CD14-positive monocyte (primary cell): ENCODE measurements around the gene DAGLA. TPM values are rescaled to one million over a fixed set of nuclear protein-coding genes. Genes with fewer than 3 reads are reported as not detected.

Experiments used
- DNase-seq, 3 donors: peaks; one replicate each; pipeline ENCODE4 v3.0.0-alpha.2; 2011 to 2022
- H2AFZ ChIP-seq: 2 replicates; pipeline ENCODE4 v1.6.0; 2012; ENCODE audit warnings: mild to moderate bottlenecking, low read depth, low read length, inconsistent platforms; ENCODE audit not compliant: insufficient read depth, poor library complexity, severe bottlenecking
- H3K27ac ChIP-seq, 2 donors: 1 replicate in 1 of 2; 2 replicates in 1 of 2; pipeline ENCODE4 v1.5.1; 2012 to 2013; ENCODE audit warnings: low read length in 2 of 2, control low read depth in 1 of 2, inconsistent platforms in 1 of 2, low read depth in 1 of 2, mild to moderate bottlenecking in 1 of 2
- H3K27me3 ChIP-seq, 2 donors: one replicate each; pipeline versions ENCODE4 v1.6.0 to v1.6.1; 2011 to 2013; ENCODE audit warnings: low read length in 2 of 2; ENCODE audit not compliant: control insufficient read depth in 2 of 2, insufficient read depth in 2 of 2
- H3K36me3 ChIP-seq, 2 donors: replicated peaks in 1 of 2; 1 replicate in 1 of 2; 2 replicates in 1 of 2; pipeline versions ENCODE4 v1.5.1 to v1.6.1; 2012 to 2013; ENCODE audit warnings: low read length in 2 of 2, control low read depth in 1 of 2, inconsistent platforms in 1 of 2, mild to moderate bottlenecking in 1 of 2; ENCODE audit not compliant: insufficient read depth in 2 of 2, control insufficient read depth in 1 of 2
- H3K4me1 ChIP-seq, 2 donors: 1 replicate in 1 of 2; 2 replicates in 1 of 2; pipeline versions ENCODE4 v1.5.1 to v1.6.1; 2012 to 2013; ENCODE audit warnings: low read length in 2 of 2, control low read depth in 1 of 2, inconsistent platforms in 1 of 2, mild to moderate bottlenecking in 1 of 2, moderate library complexity in 1 of 2; ENCODE audit not compliant: insufficient read depth in 2 of 2, control insufficient read depth in 1 of 2
- H3K4me2 ChIP-seq: replicated peaks from 2 replicates; pipeline ENCODE3; 2012; ENCODE audit warnings: low read length, moderate library complexity, mild to moderate bottlenecking; ENCODE audit not compliant: poor library complexity, severe bottlenecking; ENCODE audit errors: extremely low read depth
- H3K4me3 ChIP-seq, 3 experiments: fragments of 200-600 bp in 1 of 3; sonication (generic) in 1 of 3; replicated peaks in 1 of 3; 1 replicate in 2 of 3; 2 replicates in 1 of 3; pipeline ENCODE4 v1.5.1; 2011 to 2013; ENCODE audit warnings: low read length in 3 of 3, mild to moderate bottlenecking in 3 of 3, control low read depth in 2 of 3, low read depth in 2 of 3, inconsistent platforms in 1 of 3, moderate library complexity in 1 of 3
- H3K79me2 ChIP-seq: 2 replicates; pipeline ENCODE4 v1.6.0; 2012; ENCODE audit warnings: mild to moderate bottlenecking, control low read depth, inconsistent platforms, low read length, moderate library complexity; ENCODE audit not compliant: insufficient read depth
- H3K9ac ChIP-seq: 2 replicates; pipeline ENCODE4 v1.6.0; 2017; ENCODE audit warnings: low read length, mild to moderate bottlenecking; ENCODE audit not compliant: insufficient read depth, poor library complexity, severe bottlenecking
- H3K9me3 ChIP-seq, 2 donors: replicated peaks in 1 of 2; 1 replicate in 1 of 2; 2 replicates in 1 of 2; pipeline versions ENCODE4 v1.5.1 to v1.6.1; 2012 to 2013; ENCODE audit warnings: low read length in 2 of 2, control low read depth in 1 of 2; ENCODE audit not compliant: control insufficient read depth in 1 of 2, insufficient read depth in 1 of 2
- H4K20me1 ChIP-seq: 2 replicates; pipeline ENCODE4 v1.6.0; 2012; ENCODE audit warnings: mild to moderate bottlenecking, low read length, control low read depth, moderate library complexity; ENCODE audit not compliant: insufficient read depth
- H3K27ac Mint-ChIP-seq, 7 donors: one replicate each; pipeline ENCODE4 v1.8.0; 2020; ENCODE audit warnings: mild to moderate bottlenecking in 7 of 7, mixed read lengths in 7 of 7, moderate library complexity in 6 of 7, inconsistent platforms in 2 of 7
- H3K27me3 Mint-ChIP-seq, 3 donors: one replicate each; pipeline ENCODE4 v1.8.0; 2021 to 2022; ENCODE audit warnings: low read depth in 3 of 3, mild to moderate bottlenecking in 3 of 3, mixed read lengths in 3 of 3, moderate library complexity in 3 of 3, inconsistent platforms in 1 of 3
- H3K36me3 Mint-ChIP-seq, 2 donors: one replicate each; pipeline ENCODE4 v1.8.0; 2020; ENCODE audit warnings: mixed read lengths in 2 of 2, inconsistent platforms in 1 of 2, mild to moderate bottlenecking in 1 of 2
- H3K4me1 Mint-ChIP-seq: one replicate; pipeline ENCODE4 v1.8.0; 2020; ENCODE audit warnings: mild to moderate bottlenecking, mixed read lengths
- H3K4me3 Mint-ChIP-seq, 2 donors: one replicate each; pipeline ENCODE4 v1.8.0; 2020; ENCODE audit warnings: mild to moderate bottlenecking in 2 of 2, mixed read lengths in 2 of 2, moderate library complexity in 1 of 2
- H3K9me3 Mint-ChIP-seq, 7 donors: one replicate each; pipeline ENCODE4 v1.8.0; 2020 to 2022; ENCODE audit warnings: mixed read lengths in 7 of 7, mild to moderate bottlenecking in 6 of 7, moderate library complexity in 6 of 7, inconsistent platforms in 2 of 7
- WGBS: methylation state at CpG from one replicate; pipeline ENCODE4 v1.1.5; 2013; ENCODE audit warnings: missing lambda C conversion rate; ENCODE audit not compliant: insufficient coverage; 5-methylcytosine and 5-hydroxymethylcytosine counted together
- intact Hi-C, 2 donors: fragments of 100-400 bp; cut with micrococcal nuclease; formaldehyde crosslinking; loops; one replicate each; pipeline versions ENCODE4 v1.15.0 to v1.15.1; 2023
- polyA plus RNA-seq, 3 donors: library from polyadenylated mRNA; depleted of rRNA in 1 of 3; unstranded in 2 of 3; stranded (reverse) in 1 of 3; fragments of 300-500 nt in 2 of 3; fragments of >200 nt in 1 of 3; fragmentation: Illumina TruSeq in 2 of 3; gene quantifications; 1 replicate in 2 of 3; 2 replicates in 1 of 3; pipeline ENCODE4 v1.2.3, GENCODE V29; 2012 to 2021
- TF ChIP-seq, protein P1 (sequence below): fragments of 200-600 bp; IDR thresholded peaks from one replicate; pipeline ENCODE4 v1.8.0; 2022; ENCODE audit warnings: antibody characterized with exemption, mild to moderate bottlenecking

DAGLA gene
- polyA plus RNA-seq, 3 donors: 0.16 to 6.7 (median 0.73) TPM

DNA sequence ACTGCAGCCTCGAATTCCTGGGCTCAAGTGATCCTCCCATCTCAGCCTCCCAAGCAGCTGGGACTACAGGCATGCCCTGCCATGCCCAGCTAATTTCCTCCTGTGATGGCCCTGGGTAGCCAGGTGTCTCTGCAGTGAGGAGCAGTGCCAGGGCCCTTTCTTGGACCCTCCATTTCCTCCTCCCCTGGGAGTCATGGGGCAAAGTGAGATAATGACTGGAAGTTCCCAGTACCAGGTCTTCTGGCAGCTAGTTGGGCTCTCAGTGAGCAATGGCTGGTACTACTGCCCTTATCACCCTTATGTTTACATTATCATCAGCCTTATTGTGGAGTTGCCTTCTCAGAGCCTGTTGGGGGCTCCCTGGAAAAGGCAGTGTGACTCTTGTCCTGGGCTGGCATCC, 17.6 kb downstream of the DAGLA start:
- H3K9me3 ChIP-seq: no peaks in the 10 kb centered on the region
- no peaks in the 10 kb centered on the region for H4K20me1 ChIP-seq
- Mint-ChIP-seq H3K9me3 (peaks cover 0 to 2% (median 0%) of the 10 kb centered on the region in 7 donors), H3K4me3 (peak overlapping the region; percentile 6 to 51), H3K27ac (peak overlapping the region; percentile 86 to 97 (median 94)), H3K36me3 (peaks cover 4% of the 10 kb centered on the region in 2 donors), H3K4me1 (peaks cover 78% of the 10 kb centered on the region), H3K27me3 (peaks cover 0 to 2% (median 0%) of the 10 kb centered on the region in 3 donors)
- H3K27ac ChIP-seq: peak overlapping the region; percentile 87 to 95
- H3K4me1 ChIP-seq: peaks cover 81 to 89% of the 10 kb centered on the region in 2 donors
- no peaks in the 10 kb centered on the region for H3K27me3 ChIP-seq
- no peak overlapping the region for H2AFZ ChIP-seq
- DNase-seq: peak in 1 of 3 donors; percentile 52
- intact Hi-C loops: no loop called here
- peak overlapping the region in 1 of 3 experiments; percentile 49 for H3K4me3 ChIP-seq
- WGBS: 75% methylated on average over 1 of the region's 1 CpG
- TF ChIP-seq, protein P1, sequence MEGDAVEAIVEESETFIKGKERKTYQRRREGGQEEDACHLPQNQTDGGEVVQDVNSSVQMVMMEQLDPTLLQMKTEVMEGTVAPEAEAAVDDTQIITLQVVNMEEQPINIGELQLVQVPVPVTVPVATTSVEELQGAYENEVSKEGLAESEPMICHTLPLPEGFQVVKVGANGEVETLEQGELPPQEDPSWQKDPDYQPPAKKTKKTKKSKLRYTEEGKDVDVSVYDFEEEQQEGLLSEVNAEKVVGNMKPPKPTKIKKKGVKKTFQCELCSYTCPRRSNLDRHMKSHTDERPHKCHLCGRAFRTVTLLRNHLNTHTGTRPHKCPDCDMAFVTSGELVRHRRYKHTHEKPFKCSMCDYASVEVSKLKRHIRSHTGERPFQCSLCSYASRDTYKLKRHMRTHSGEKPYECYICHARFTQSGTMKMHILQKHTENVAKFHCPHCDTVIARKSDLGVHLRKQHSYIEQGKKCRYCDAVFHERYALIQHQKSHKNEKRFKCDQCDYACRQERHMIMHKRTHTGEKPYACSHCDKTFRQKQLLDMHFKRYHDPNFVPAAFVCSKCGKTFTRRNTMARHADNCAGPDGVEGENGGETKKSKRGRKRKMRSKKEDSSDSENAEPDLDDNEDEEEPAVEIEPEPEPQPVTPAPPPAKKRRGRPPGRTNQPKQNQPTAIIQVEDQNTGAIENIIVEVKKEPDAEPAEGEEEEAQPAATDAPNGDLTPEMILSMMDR: no peak
- peak overlapping the region; percentile 60 for H3K4me2 ChIP-seq
- no peak overlapping the region for H3K9ac ChIP-seq
- H3K79me2 ChIP-seq: peaks cover 45% of the 10 kb centered on the region
- H3K36me3 ChIP-seq: no peaks in the 10 kb centered on the region

DNA sequence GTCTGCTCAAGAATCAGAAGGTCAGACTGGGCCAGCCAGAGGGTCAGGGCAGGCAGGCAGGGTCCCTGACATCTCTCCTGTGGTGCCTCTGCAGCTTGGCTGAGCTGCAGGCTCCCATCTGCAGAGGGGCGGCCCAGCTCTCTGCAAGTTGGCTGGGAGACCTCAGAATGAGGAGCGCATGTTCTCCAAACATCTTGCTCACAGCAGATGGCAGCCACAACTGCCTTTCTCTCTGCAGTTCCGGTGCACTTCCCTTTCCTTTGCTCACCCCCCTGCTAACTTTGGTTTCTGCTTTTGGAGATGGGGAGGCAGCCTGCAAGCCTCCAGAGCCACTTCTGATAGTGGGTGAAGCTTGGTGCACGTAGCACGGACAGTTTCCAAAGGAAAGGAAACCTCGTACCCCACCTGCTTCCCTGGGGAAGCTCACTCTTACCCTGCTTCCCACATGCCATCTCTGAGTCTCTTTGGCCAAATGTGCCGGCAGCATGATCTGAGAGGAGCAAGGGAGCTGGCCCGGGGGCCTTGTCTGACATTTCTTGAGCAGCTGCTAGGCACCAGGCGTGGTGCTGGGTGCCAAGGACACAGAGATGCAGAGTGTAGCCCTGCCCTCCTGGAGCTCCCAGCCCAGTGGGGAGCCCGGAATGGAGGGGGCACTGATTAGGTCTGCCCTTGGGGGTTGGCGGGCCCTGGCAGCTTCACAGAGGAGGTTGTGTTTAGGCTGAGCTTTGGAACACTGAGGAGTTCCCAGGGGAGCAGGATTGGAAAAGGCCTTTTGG, 18.2 kb downstream of the DAGLA start:
- Histone ChIP-seq H2AFZ (no peak overlapping the region), H4K20me1 (no peaks in the 10 kb centered on the region), H3K36me3 (no peaks in the 10 kb centered on the region), H3K4me3 (peak overlapping the region in 1 of 3 experiments; percentile 49), H3K4me2 (peak overlapping the region; percentile 60), H3K79me2 (peaks cover 44% of the 10 kb centered on the region), H3K27me3 (no peaks in the 10 kb centered on the region), H3K9me3 (no peaks in the 10 kb centered on the region), H3K9ac (no peak overlapping the region), H3K27ac (peak overlapping the region; percentile 87 to 95), H3K4me1 (peaks cover 87 to 95% of the 10 kb centered on the region in 2 donors)
- peaks cover 0 to 2% (median 0%) of the 10 kb centered on the region in 3 donors for H3K27me3 Mint-ChIP-seq
- H3K27ac Mint-ChIP-seq: peak overlapping the region; percentile 86 to 97 (median 94)
- 36% methylated on average over 7 of the region's 11 CpGs for WGBS
- peaks cover 84% of the 10 kb centered on the region for H3K4me1 Mint-ChIP-seq
- intact Hi-C loops: no loop called here
- TF ChIP-seq, protein P1: no peak
- peaks cover 0 to 2% (median 0%) of the 10 kb centered on the region in 7 donors for H3K9me3 Mint-ChIP-seq
- H3K4me3 Mint-ChIP-seq: peak overlapping the region; percentile 45 to 78
- H3K36me3 Mint-ChIP-seq: peaks cover 4% of the 10 kb centered on the region in 2 donors
- DNase-seq: peak; percentile 71 to 74 (median 71)
